Ishikawa (cell line): ENCODE data around the gene APOL3.

Experiments
- CEBPB ChIP-seq: IDR thresholded peaks from 2 replicates; pipeline ENCODE4 v1.6.1; 2012
- CREB1 ChIP-seq: IDR thresholded peaks from 2 replicates; pipeline ENCODE4 v1.6.1; 2012; ENCODE audit warnings: low read depth
- EGR1 ChIP-seq: IDR thresholded peaks from 2 replicates; pipeline ENCODE4 v1.6.1; 2012
- EP300 ChIP-seq: IDR thresholded peaks from 2 replicates; pipeline ENCODE4 v1.6.1; 2012; ENCODE audit warnings: borderline replicate concordance
- FOXM1 ChIP-seq: IDR thresholded peaks from 2 replicates; pipeline ENCODE4 v1.6.1; 2012; ENCODE audit warnings: low read depth, borderline replicate concordance
- NFIC ChIP-seq: IDR thresholded peaks from 2 replicates; pipeline ENCODE4 v1.6.1; 2012
- RAD21 ChIP-seq: IDR thresholded peaks from 2 replicates; pipeline ENCODE4 v1.6.1; 2012; ENCODE audit warnings: low read depth
- TAF1 ChIP-seq: IDR thresholded peaks from 2 replicates; pipeline ENCODE4 v1.6.1; 2012; ENCODE audit warnings: low read depth, mild to moderate bottlenecking
- TCF12 ChIP-seq: IDR thresholded peaks from 2 replicates; pipeline ENCODE4 v1.6.1; 2012; ENCODE audit warnings: low read depth
- TEAD4 ChIP-seq: IDR thresholded peaks from 2 replicates; pipeline ENCODE4 v1.6.1; 2012
- YY1 ChIP-seq: IDR thresholded peaks from 2 replicates; pipeline ENCODE4 v1.6.1; 2012; ENCODE audit warnings: low read depth
- ZBTB7A ChIP-seq: IDR thresholded peaks from 2 replicates; pipeline ENCODE4 v1.6.1; 2012; ENCODE audit warnings: low read depth
- TF ChIP-seq, protein P1 (sequence below): IDR thresholded peaks from 2 replicates; pipeline ENCODE4 v1.6.1; 2012; ENCODE audit warnings: low read depth, mild to moderate bottlenecking
- TF ChIP-seq, protein P2 (sequence below): IDR thresholded peaks from 2 replicates; pipeline ENCODE4 v1.6.1; 2012
- TF ChIP-seq, protein P3 (sequence below): IDR thresholded peaks from 2 replicates; pipeline ENCODE4 v1.6.1; 2012

APOL3 gene

DNA sequence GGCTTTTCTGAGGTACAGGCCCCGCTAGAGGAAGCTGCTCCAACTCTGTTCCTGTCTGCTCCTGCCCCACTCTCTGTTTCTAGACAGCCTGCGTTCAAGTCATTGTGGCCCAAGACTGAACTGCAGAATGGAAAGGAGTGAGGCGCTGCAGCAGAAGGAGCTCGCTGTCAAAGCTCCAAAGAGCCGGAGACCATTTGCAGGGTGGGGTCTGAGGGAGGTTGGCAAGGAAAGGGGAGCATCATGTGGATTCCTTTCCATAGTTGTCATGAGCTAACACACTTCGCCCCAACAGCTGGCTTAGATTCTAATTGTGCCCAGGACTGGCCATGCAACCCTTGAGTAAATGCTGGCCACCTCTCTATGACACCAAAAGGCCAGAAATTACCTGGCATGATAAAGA, 22.3 kb upstream of the APOL3 start:
- TF ChIP-seq EP300: no peak
- TF ChIP-seq RAD21: no peak
- no peak for TF ChIP-seq EGR1
- TF ChIP-seq, protein P1, sequence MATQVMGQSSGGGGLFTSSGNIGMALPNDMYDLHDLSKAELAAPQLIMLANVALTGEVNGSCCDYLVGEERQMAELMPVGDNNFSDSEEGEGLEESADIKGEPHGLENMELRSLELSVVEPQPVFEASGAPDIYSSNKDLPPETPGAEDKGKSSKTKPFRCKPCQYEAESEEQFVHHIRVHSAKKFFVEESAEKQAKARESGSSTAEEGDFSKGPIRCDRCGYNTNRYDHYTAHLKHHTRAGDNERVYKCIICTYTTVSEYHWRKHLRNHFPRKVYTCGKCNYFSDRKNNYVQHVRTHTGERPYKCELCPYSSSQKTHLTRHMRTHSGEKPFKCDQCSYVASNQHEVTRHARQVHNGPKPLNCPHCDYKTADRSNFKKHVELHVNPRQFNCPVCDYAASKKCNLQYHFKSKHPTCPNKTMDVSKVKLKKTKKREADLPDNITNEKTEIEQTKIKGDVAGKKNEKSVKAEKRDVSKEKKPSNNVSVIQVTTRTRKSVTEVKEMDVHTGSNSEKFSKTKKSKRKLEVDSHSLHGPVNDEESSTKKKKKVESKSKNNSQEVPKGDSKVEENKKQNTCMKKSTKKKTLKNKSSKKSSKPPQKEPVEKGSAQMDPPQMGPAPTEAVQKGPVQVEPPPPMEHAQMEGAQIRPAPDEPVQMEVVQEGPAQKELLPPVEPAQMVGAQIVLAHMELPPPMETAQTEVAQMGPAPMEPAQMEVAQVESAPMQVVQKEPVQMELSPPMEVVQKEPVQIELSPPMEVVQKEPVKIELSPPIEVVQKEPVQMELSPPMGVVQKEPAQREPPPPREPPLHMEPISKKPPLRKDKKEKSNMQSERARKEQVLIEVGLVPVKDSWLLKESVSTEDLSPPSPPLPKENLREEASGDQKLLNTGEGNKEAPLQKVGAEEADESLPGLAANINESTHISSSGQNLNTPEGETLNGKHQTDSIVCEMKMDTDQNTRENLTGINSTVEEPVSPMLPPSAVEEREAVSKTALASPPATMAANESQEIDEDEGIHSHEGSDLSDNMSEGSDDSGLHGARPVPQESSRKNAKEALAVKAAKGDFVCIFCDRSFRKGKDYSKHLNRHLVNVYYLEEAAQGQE: no peak
- no peak for TF ChIP-seq NFIC
- no peak for TF ChIP-seq CREB1
- TF ChIP-seq FOXM1: no peak
- TF ChIP-seq CEBPB: no peak
- TF ChIP-seq, protein P2, sequence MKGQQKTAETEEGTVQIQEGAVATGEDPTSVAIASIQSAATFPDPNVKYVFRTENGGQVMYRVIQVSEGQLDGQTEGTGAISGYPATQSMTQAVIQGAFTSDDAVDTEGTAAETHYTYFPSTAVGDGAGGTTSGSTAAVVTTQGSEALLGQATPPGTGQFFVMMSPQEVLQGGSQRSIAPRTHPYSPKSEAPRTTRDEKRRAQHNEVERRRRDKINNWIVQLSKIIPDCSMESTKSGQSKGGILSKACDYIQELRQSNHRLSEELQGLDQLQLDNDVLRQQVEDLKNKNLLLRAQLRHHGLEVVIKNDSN: no peak
- no peak for TF ChIP-seq YY1
- TF ChIP-seq ZBTB7A: no peak
- no peak for TF ChIP-seq TCF12
- no peak for TF ChIP-seq TEAD4
- TF ChIP-seq TAF1: no peak
- TF ChIP-seq, protein P3, sequence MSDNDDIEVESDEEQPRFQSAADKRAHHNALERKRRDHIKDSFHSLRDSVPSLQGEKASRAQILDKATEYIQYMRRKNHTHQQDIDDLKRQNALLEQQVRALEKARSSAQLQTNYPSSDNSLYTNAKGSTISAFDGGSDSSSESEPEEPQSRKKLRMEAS: no peak

DNA sequence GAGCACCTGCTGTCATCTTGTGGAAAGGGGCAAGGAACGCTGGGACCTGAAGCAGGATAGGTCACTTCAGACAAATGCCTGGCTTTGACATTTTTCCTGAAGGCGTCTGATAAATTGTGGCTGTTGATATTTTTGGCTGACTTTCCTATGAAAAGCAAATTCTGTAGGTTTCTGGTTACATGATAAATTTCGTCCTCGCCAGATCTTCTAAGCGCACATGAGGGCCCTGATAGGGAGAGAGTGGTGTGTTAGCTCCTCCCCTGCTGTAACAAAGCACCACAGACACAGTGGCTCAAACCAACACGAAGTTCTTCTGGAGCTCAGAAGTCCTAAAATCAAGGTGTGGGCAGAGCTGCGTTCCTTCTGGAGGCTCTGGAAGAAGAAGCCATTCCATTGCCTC, 21.5 kb upstream of the APOL3 start:
- TF ChIP-seq ZBTB7A: no peak
- TF ChIP-seq, protein P2: no peak
- TF ChIP-seq, protein P3: no peak

DNA sequence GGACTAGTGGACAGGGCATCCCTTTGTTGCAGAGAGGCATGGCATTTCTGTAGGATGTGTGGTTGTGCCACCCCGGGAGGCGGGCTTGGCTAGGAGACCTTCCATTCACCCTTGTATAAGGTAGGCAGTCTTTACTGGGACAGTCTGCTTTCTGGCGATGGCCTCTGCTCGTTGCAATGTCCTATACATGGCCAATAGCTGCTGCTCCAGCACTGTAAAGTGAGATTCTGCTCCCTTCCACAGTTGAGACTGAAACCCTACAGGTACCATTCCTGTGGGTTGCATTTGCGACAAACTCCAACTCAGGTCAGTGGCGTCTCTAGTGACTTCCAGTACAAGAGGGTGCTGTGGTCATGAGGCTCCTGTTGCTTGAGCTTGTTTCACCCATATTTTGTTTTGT, 20.4 kb upstream of the APOL3 start:
- TF ChIP-seq YY1 (no peak), NFIC (no peak), CEBPB (no peak), TAF1 (no peak), TCF12 (no peak), ZBTB7A (no peak), EGR1 (no peak), FOXM1 (no peak), EP300 (no peak), TEAD4 (no peak), RAD21 (no peak), CREB1 (no peak)
- TF ChIP-seq, protein P3: no peak
- TF ChIP-seq, protein P1: no peak
- TF ChIP-seq, protein P2: no peak

DNA sequence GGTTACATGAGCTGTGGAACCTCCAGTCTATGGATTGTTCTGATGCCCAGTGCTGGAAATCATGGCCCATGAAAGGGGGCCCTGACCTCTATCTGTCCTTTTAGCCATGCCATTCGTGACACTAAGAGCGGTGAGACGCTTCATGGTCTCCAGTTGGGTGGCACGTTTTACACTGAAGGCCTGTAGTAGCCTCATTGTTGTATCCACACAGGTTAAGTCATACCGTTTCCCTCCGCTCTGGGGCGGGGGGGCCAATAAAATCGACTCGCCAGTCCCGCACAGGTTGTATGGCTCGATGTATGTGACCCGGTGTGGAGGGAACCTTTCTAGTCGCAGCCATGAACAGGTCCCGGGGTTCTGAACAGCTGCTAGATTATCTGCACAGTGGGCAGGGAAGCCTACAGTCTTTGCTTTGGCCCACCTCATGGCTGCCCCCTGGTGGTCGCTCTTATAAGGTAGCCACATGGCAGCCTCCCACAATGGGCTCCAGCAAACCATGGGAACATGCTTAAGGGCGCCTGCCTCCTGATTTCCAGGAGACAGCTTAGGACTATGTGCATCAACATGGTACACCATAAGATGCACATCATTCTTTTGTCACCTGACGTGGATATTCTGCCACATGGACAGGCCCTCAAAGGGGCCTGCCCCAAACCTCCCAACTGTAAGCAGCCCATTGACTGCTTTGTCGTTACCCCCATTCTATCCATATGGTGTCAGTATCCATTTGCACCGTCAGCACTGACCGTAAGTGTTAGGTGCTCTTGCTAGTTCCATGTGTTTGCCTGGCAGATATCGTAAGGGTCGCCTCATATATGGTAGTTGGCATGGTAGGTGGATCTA, 19.7 kb upstream of the APOL3 start:
- TF ChIP-seq RAD21 (peak; percentile 57), YY1 (no peak)

DNA sequence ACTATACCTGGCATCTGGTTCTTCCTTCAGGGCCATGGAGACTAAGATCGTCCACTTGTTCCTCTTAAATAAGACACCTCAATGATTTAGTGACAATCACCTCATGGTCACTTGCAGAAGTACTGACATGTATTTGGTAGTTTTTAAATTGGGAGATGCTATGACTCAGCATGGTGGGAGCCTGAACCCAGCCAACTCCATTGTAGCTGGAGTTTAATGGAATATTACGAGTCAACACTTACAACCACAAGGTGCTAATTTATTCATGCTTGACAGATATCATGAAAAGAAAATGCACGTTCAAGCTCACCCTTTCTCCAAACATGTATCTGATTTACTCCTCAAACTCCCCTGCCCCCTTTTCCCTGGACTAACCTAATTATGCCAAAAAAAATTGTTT, 16.6 kb upstream of the APOL3 start:
- TF ChIP-seq TEAD4 (no peak), CEBPB (no peak), YY1 (no peak), EGR1 (no peak), FOXM1 (no peak), RAD21 (no peak), TCF12 (no peak), ZBTB7A (no peak), NFIC (no peak), TAF1 (no peak), CREB1 (no peak), EP300 (no peak)
- TF ChIP-seq, protein P2: no peak
- TF ChIP-seq, protein P1: no peak
- TF ChIP-seq, protein P3: no peak
